NCI-H69 (cell line): ENCODE measurements around the gene CRACR2A.

Experiments used
- DNase-seq: peaks from one replicate; lab custom pipeline; 2025; lab: John Stamatoyannopoulos, UW

Gene CRACR2A

GRCh38 chr12:3651585-3652424 lies 101.1 kb downstream of the CRACR2A start:
- DNase-seq, result no peak

DNA sequence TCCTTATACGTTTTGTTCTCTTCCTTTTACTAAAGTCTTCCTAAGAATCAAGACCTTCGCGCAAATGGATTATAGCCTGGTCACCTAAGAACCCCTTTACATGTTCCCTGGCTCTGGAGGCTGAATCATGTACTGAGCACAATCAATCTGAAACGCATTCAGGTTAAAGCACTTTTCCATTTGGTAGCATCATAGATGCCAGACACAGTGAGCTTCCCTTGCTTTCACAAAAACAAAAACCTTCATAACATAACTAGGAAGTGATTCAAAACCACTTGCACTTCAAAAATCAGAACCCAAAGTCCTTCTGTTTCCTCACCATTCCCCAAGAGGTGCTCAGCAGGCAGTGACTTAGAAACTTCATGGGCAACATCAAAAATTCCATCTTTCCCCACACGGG lies 105.4 kb downstream of the CRACR2A start:
- no peak for DNase-seq

DNA sequence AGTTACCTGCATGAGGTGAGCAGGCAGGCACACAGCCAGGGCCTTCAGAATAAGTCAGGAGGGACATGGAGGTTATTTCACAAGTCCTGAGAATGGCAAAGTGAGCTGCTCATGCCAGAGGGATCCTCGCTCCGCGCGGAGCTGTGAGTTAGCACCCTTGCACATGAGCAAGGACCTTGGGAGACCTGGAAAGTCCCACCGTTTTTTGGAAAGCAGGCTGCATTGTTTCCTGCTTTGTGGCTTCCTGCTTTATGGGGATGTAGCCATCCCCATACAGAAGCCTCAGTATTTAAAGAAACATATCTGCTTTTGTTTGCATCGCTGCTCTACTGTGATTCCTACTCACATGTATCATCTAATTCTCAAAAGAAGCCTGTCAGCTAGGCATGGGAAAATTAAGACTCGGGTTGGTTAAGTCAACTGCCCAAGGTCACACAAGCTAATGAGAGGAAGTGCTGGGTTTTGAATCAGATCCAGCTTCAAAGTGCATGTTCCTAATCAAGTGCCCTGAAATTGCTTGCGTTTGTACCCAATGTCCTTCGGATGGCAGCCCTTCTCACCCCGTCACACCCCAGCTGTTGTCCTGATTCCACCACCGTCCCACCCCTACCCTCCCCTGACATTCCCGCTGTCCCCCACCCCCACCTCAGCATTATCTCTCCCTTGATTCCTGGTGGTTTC lies 106.2 kb downstream of the CRACR2A start:
- DNase-seq, result peak; percentile 44

GRCh38 chr12:3645091-3645490 lies 107.8 kb downstream of the CRACR2A start:
- DNase-seq, result no peak

- DNase-seq, result peak; percentile 37
Measured at GRCh38 chr12:3644104-3644503, 108.8 kb downstream of the CRACR2A start.

DNA sequence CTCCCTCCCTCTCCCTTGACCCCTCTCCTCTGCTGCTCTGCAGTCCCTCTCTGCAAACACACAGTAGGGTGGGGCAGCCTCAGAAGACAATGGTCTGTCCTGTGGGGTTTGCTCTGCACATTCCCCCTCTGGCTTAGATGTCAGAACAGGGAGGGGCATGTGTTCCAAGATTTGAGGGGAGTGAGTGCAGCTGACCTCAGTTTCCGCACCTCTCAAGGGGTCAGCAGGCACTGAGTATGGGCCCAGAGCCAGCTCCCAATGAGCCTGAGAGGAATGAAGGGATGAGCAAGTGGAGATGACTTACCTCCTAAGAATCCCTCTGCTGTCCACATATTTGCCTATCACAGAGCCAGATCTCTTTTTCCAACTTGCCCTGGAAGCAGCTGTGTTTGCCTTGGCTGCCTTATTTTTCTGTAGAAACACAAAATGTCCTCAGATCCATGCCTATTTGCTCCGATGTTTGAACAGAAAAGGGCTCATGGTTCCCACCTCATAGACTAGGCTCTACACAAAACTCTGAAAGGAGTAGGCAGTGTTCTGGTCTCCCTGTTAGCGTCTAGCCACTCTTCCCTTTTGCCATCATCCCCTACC lies 111.4 kb downstream of the CRACR2A start:
- peak; percentile 37 for DNase-seq

- no peak for DNase-seq
Measured at GRCh38 chr12:3636328-3636727, 116.6 kb downstream of the CRACR2A start.

GRCh38 chr12:3634348-3634747 lies 118.6 kb downstream of the CRACR2A start:
- DNase-seq, result no peak

- DNase-seq, result no peak
Measured at GRCh38 chr12:3633396-3633795, 119.5 kb downstream of the CRACR2A start.

DNA sequence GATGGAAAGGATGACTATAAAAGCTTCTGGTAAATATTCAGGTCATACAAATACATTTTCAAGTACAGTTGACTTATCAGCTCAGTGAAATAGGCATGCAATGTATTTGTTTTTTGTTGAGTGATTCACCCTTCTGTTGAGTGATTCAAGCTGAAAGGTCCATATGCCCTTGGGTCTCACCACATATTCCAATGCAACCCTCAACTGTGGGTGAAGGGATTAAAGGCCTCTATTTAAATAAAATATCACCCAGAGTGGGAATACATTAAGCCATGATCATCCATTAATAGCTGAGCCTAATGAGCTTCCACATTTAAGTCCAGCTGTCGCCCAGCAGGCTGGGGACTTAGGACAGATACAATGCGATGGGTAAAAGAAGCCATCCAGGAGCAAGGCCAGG lies 120.2 kb downstream of the CRACR2A start:
- peak; percentile 41 for DNase-seq

DNA sequence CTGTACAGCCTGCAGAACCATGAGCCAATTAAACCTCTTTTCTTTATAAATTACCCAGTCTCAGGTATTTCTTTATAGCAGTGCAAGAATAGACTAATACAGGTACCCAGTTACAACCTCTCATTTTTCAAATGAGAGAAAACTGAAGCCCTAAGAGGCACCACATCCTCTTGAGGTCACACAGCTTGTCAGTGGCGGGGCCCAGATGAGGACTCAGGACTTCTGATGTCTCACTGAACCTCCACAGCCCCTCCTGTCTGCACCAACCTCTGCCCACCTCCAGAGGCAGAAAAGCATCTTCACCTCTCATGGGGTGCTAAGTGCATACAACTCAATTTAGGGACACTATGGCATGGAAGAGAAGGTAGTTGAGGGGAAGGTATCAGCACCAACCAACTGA lies 120.7 kb downstream of the CRACR2A start:
- no peak for DNase-seq

DNA sequence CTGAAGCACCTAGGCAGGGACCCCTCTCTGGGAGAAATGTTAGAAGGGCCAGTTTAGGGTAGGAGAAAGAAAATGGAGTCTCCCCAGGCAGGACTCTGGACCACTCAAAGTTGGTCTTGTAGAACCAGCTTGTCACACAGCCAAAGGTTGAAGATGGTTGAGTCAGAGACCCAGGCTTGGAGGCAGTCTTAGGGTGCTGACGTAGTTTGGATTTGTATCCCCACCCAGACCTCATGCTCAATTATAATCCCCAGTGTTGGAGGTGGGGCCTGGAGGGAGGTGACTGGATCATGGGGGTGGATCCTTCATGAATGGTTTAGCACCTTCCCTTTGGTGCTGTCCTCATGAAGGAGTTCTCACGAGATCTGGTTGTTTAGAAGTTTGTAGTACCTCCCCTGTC lies 121.2 kb downstream of the CRACR2A start:
- DNase-seq, result no peak

DNA sequence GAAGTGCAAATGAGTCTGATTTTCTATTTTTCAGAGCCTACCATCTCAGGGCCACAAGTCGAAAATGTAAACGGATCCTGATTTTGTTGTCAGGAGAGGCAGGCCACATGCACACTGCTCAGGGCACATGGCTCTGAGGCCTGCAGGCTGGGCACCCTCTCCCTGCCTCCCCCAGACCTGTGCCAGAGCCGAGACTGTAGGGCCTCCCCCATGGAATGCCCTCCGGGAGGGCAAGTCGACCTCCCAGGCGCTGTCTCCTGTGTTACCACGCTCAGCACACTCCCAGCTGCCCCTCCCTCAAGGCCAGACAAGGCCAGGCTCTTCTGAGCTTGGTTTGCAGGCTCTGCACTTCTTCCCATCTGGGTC lies 121.7 kb downstream of the CRACR2A start:
- DNase-seq, result no peak

- no peak for DNase-seq
Measured at GRCh38 chr12:3630621-3631271, 122.2 kb downstream of the CRACR2A start.

DNA sequence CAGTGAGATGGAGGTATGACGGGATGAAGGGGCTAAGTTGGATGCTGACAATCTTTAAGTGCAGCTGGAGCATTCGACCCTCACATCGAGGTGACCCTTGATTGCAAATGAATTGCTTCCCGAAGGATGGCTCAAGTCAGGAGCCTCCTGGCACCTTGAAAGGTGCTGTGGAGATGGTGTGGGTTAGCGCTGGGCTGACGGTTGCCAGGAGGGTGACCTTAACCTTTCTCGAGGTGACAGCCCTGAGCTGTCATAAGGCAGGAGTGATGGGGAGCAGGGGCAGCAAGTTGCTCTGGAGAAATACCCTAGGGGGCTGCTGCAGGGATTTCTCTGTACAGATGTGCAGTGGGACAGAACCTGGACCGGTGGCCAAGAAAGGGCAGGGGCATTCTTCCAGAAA lies 122.8 kb downstream of the CRACR2A start:
- DNase-seq, result no peak

DNA sequence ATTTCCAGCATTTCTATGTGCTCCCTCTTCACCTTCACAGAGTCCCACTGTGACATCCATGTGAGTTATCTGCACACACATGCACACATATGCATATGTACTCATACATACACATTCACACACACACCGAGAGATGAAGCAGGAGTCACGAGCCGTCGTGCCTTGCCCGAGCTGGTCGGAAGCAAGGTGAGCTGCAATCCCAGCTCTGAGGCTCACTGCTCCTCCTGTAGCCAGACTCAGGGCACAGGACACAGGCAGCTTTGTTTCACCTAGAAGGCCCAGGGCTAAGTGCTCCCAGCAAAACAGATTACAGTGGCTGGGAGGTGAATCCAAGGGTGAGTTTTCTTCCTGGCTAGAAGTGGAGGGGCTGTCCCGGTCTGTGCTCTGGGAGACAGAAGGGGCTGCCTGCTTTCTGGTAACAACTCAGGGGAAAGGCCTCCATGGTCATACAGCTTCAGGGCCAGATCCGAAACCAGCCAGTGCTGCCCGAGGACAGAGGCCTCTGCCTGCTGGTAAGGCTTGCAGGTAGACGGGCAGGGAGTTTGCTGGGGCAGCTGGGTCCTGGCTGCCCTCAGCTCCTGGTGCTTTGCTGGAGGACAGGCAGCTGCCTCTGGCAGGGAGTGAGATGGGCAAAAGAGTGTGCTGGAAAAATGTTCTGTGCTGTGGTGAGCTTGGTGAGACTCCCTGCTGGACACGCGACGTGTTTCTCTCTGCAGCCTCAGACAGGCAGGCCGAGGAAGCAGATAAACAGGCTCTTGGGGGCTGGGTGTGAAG lies 123.7 kb downstream of the CRACR2A start:
- DNase-seq, result no peak

- no peak for DNase-seq
Measured at GRCh38 chr12:3628629-3629028, 124.3 kb downstream of the CRACR2A start.

DNA sequence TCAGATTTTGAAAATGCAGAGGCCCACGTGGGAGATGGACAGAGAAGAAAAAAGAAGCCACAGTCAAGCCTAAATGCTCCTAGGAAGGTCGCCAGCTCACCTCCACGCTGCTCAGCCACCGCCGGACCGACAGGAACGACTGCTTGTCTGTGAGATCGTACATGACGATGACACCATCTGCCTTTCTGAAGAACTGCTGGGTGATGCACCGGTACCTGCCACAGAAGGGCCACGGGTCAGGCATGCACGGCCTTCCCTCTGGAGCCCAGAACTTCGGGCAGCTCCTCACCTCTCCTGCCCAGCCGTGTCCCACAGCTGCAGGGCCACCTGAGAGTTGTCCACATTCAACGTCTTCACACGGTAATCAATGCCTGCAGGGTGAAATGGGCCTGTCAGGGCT lies 125.6 kb downstream of the CRACR2A start:
- DNase-seq, result no peak

DNA sequence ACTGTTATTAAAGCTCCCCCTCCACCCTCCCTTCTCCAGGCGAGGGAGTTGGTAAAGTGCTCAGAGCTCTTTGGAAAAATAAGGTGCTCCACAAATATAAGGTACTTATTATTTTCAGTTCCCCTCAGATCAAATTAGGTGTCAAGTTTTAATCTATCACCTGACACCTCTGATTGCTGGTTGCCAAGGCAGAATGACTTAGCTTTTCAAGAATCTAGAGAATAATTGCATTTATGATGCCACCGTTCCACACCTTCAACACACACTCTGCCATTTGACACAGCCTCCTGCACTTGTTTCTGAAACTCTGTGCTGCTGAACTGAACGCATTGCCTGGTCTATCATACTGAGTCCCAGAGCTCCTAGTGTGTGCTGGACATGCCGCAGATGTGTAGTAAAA lies 128.6 kb downstream of the CRACR2A start:
- no peak for DNase-seq

- DNase-seq, result no peak
Measured at GRCh38 chr12:3622822-3623690, 129.9 kb downstream of the CRACR2A start.
